KMS-11 (cell line): ENCODE data around the gene OGT.

Experiments used
- H2AFZ ChIP-seq: fragments of 200-600 bp; sonication (generic); 2 replicates; pipeline ENCODE4 v1.6.1; 2016; ENCODE audit warnings: antibody characterized with exemption, mixed run types, low read depth
- H3K27ac ChIP-seq: fragments of 200-600 bp; sonication (generic); 2 replicates; pipeline ENCODE4 v1.6.1; 2016; ENCODE audit warnings: mild to moderate bottlenecking, mixed run types
- H3K27me3 ChIP-seq: fragments of 200-600 bp; sonication (generic); 2 replicates; pipeline ENCODE4 v1.6.1; 2017; ENCODE audit warnings: mild to moderate bottlenecking, low read depth, mixed run types, moderate library complexity; ENCODE audit not compliant: insufficient read depth
- H3K36me3 ChIP-seq: fragments of 200-600 bp; sonication (generic); 2 replicates; pipeline ENCODE4 v1.6.1; 2017; ENCODE audit warnings: mild to moderate bottlenecking, mixed run types; ENCODE audit not compliant: insufficient read depth
- H3K4me1 ChIP-seq: fragments of 200-600 bp; sonication (generic); 2 replicates; pipeline ENCODE4 v1.6.1; 2016; ENCODE audit warnings: mild to moderate bottlenecking, low read depth, mixed run types; ENCODE audit not compliant: poor library complexity, severe bottlenecking
- H3K4me2 ChIP-seq: fragments of 200-600 bp; sonication (generic); 2 replicates; pipeline ENCODE4 v1.7.0; 2016; ENCODE audit warnings: mild to moderate bottlenecking, mixed run types
- H3K4me3 ChIP-seq: fragments of 200-600 bp; sonication (generic); IDR thresholded peaks from 2 replicates; pipeline ENCODE4 v1.6.1; 2017; ENCODE audit warnings: low read depth, low read length, mixed read lengths; ENCODE audit not compliant: insufficient read depth
- H3K79me2 ChIP-seq: fragments of 200-600 bp; sonication (generic); 2 replicates; pipeline ENCODE4 v1.6.1; 2016; ENCODE audit warnings: low read depth, mixed run types; ENCODE audit not compliant: insufficient read depth
- H3K9ac ChIP-seq: fragments of 200-600 bp; sonication (generic); 2 replicates; pipeline ENCODE4 v1.6.1; 2016; ENCODE audit warnings: mild to moderate bottlenecking, mixed run types
- H4K20me1 ChIP-seq: fragments of 200-600 bp; sonication (generic); 2 replicates; pipeline ENCODE4 v1.6.1; 2016; ENCODE audit warnings: mild to moderate bottlenecking, mixed run types; ENCODE audit not compliant: insufficient read depth
- TF ChIP-seq, protein P1 (sequence below): fragments of 200-600 bp; sonication (generic); conservative IDR thresholded peaks from 2 replicates; pipeline ENCODE4 v1.6.1; 2017; ENCODE audit warnings: low read depth, mild to moderate bottlenecking, antibody characterized with exemption, low read length, moderate library complexity, mixed read lengths

OGT gene

GRCh38 chrX:71615056-71615455, 82.2 kb downstream of the OGT start:
- Histone ChIP-seq H3K4me3 (no peak overlapping the region), H3K4me2 (no peak overlapping the region), H3K4me1 (peaks cover 32% of the 10 kb centered on the region), H3K9ac (no peak overlapping the region), H3K79me2 (no peaks in the 10 kb centered on the region), H3K36me3 (no peaks in the 10 kb centered on the region), H4K20me1 (no peaks in the 10 kb centered on the region), H3K27ac (no peak overlapping the region), H3K27me3 (no peaks in the 10 kb centered on the region), H2AFZ (no peak overlapping the region)
- TF ChIP-seq, protein P1, sequence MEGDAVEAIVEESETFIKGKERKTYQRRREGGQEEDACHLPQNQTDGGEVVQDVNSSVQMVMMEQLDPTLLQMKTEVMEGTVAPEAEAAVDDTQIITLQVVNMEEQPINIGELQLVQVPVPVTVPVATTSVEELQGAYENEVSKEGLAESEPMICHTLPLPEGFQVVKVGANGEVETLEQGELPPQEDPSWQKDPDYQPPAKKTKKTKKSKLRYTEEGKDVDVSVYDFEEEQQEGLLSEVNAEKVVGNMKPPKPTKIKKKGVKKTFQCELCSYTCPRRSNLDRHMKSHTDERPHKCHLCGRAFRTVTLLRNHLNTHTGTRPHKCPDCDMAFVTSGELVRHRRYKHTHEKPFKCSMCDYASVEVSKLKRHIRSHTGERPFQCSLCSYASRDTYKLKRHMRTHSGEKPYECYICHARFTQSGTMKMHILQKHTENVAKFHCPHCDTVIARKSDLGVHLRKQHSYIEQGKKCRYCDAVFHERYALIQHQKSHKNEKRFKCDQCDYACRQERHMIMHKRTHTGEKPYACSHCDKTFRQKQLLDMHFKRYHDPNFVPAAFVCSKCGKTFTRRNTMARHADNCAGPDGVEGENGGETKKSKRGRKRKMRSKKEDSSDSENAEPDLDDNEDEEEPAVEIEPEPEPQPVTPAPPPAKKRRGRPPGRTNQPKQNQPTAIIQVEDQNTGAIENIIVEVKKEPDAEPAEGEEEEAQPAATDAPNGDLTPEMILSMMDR: no peak

DNA sequence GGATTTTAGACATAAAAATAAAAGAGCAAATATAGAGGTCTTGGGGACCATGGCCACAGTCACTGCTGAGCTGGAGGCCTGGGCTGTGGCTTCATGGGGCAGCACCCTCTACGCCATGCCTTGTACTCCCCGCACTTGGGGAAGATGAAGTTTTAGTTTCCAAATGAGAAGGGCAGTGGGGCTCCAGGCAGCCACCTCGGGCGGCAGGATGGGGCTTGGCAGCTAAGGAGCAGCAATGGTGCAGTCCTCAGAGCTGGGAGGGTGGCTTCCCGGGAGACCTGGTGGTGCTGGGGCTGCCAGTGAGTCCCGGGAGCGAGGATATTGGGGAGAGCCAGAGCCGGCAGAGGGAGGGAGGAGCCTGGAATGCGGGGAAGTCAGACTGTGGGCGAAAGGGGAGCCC, 83.0 kb downstream of the OGT start:
- H2AFZ ChIP-seq: no peak overlapping the region
- TF ChIP-seq, protein P1: no peak
- H3K4me1 ChIP-seq: peaks cover 38% of the 10 kb centered on the region
- no peak overlapping the region for H3K4me3 ChIP-seq
- no peak overlapping the region for H3K27ac ChIP-seq
- no peak overlapping the region for H3K4me2 ChIP-seq
- H3K9ac ChIP-seq: no peak overlapping the region
- H3K27me3 ChIP-seq: no peaks in the 10 kb centered on the region
- no peaks in the 10 kb centered on the region for H4K20me1 ChIP-seq
- no peaks in the 10 kb centered on the region for H3K36me3 ChIP-seq
- no peaks in the 10 kb centered on the region for H3K79me2 ChIP-seq

DNA sequence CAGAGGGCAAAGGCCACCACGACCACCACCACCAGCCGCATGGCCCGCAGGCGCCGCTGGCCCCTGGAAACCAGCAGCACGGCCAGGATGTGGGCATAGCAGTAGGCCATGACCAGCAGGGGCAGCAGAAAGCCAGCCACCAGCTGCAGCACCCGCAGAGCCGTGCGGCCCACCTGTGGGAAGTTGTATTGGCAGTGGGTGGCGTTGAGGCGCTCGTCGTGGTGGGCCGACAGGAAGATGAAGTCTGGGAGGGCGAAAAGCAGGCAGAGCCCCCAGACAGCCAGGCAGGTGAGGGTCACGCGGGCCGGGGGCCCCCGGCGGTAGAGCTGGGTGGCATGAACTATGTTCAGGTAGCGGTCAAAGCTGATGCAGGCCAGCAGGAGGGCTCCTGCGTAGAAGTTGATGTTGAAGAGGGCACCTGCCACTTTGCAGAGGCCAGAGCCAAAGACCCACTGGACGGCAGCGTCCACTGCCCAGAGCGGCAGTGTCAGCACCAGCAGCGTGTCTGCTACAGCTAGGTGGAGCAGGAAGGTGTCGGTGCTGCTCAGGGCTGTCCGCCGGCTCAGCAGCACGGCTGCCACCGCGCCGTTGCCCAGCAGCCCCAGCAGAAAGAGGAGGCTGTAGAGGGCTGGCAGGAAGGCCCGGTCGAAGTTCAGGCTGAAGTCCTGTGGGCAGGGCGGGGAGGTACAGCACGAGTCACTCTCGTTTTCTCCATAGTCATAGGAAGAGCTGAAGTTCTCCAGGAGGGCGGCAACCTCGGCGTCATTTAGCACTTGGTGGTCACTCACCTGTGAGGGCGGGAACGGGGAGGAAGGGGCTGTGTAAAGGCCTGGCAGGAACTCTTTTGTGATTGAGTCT, 84.0 kb downstream of the OGT start:
- Histone ChIP-seq H2AFZ (no peak overlapping the region), H3K36me3 (no peaks in the 10 kb centered on the region), H3K4me1 (peaks cover 40% of the 10 kb centered on the region), H3K27me3 (no peaks in the 10 kb centered on the region), H3K9ac (no peak overlapping the region), H3K79me2 (no peaks in the 10 kb centered on the region), H4K20me1 (no peaks in the 10 kb centered on the region), H3K4me3 (no peak overlapping the region), H3K4me2 (no peak overlapping the region; the same call in 1 of the 2 replicates), H3K27ac (no peak overlapping the region)
- TF ChIP-seq, protein P1: no peak

DNA sequence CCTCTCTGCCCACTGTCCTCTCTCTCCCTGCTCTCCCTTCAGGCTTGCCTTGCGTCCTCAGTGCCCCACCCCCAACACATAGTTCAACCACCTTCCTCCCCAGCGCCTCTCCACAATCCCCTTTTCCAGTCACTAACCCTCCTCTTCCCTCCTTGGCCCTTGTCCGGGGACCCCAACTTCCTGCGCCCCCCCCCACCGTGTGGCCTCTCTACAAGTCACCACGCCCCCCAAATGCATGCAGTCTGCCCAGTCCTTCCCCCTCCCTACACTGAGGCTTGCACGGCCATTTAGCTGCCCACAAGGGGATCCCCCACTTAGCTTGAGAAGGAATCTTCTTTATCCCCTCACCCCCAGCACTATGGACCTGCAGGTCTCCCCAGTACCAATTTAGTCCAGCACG, 84.8 kb downstream of the OGT start:
- Histone ChIP-seq H2AFZ (no peak overlapping the region), H3K4me3 (no peak overlapping the region), H3K27me3 (no peaks in the 10 kb centered on the region), H4K20me1 (no peaks in the 10 kb centered on the region), H3K79me2 (no peaks in the 10 kb centered on the region), H3K4me2 (peak overlapping the region; percentile 63), H3K9ac (0 out of 2 replicates have a peak overlapping the region, but pooled peaks have one; percentile 12), H3K4me1 (peaks cover 48% of the 10 kb centered on the region), H3K27ac (peak overlapping the region; percentile 58), H3K36me3 (no peaks in the 10 kb centered on the region)
- TF ChIP-seq, protein P1: no peak
